ENCODE results near the gene M1AP.
"Not testable (repeated sequence)": the region's sequence is repeated elsewhere in the genome, so short reads cannot be mapped to it uniquely, and the experiment has no call there.

The M1AP gene

GRCh38 chr2:74566754-74567085 is 81.4 kb downstream of the M1AP start:
- peak; percentile 97 for DNase-seq (ENCODE audit: low read depth)

GRCh38 chr2:74566076-74566753 is 81.9 kb downstream of the M1AP start:
- DNase-seq (ENCODE audit: low read depth): no peak

- no peak for DNase-seq (ENCODE audit: low read depth)
Observed at GRCh38 chr2:74564222-74564621, 83.9 kb downstream of the M1AP start.

- no peak for DNase-seq (ENCODE audit: low read depth)
Observed at GRCh38 chr2:74562126-74562775, 85.9 kb downstream of the M1AP start.

GRCh38 chr2:74561022-74561421 is 87.1 kb downstream of the M1AP start:
- DNase-seq (ENCODE audit: low read depth): not testable (repeated sequence)

- DNase-seq (ENCODE audit: low read depth): no peak
Observed at GRCh38 chr2:74560591-74560990, 87.5 kb downstream of the M1AP start.

GRCh38 chr2:74559912-74560311 is 88.2 kb downstream of the M1AP start:
- DNase-seq (ENCODE audit: low read depth): no peak

- no peak for DNase-seq (ENCODE audit: low read depth)
Observed at GRCh38 chr2:74558284-74559230, 89.6 kb downstream of the M1AP start.

- no peak for DNase-seq (ENCODE audit: low read depth)
Observed at GRCh38 chr2:74556831-74557370, 91.2 kb downstream of the M1AP start.

- DNase-seq (ENCODE audit: low read depth): no peak
Observed at GRCh38 chr2:74556159-74556558, 92.0 kb downstream of the M1AP start.

GRCh38 chr2:74555610-74556103 is 92.5 kb downstream of the M1AP start:
- DNase-seq (ENCODE audit: low read depth): no peak

GRCh38 chr2:74554820-74555531 is 93.2 kb downstream of the M1AP start:
- DNase-seq (ENCODE audit: low read depth): no peak

- peak; percentile 87 for DNase-seq (ENCODE audit: low read depth)
Observed at GRCh38 chr2:74553892-74554819, 94.0 kb downstream of the M1AP start, which contains the start of the genes DOK1 and LOXL3. Gene DOK1, plus strand, starts transcription at chr2:74554720. Its CDS starts 35 bp downstream, at chr2:74554755. Gene LOXL3, minus strand, starts transcription at chr2:74553942. Its CDS starts 1,308 bp downstream, at chr2:74552634.

GRCh38 chr2:74552914-74553811 is 95.0 kb downstream of the M1AP start:
- no peak for DNase-seq (ENCODE audit: low read depth)

- DNase-seq (ENCODE audit: low read depth): no peak
Observed at GRCh38 chr2:74551942-74552913, 95.9 kb downstream of the M1AP start.

- DNase-seq (ENCODE audit: low read depth): no peak
Observed at GRCh38 chr2:74551530-74551929, 96.6 kb downstream of the M1AP start.

GRCh38 chr2:74550231-74550630 is 97.9 kb downstream of the M1AP start:
- DNase-seq (ENCODE audit: low read depth): no peak
